Stimulated activated CD8-positive, alpha-beta memory T cell treated with anti-CD3 and anti-CD28 coated beads, Interleukin-7, amount 100 ng/mL, for 1 hour (primary cell): ENCODE data around the gene CDC14A.

Experiments used
- DNase-seq, 2 donors: peaks; one replicate each; pipeline ENCODE4 v3.0.0-alpha.2; 2020; ENCODE audit warnings: low read depth in 2 of 2

The CDC14A gene

DNA sequence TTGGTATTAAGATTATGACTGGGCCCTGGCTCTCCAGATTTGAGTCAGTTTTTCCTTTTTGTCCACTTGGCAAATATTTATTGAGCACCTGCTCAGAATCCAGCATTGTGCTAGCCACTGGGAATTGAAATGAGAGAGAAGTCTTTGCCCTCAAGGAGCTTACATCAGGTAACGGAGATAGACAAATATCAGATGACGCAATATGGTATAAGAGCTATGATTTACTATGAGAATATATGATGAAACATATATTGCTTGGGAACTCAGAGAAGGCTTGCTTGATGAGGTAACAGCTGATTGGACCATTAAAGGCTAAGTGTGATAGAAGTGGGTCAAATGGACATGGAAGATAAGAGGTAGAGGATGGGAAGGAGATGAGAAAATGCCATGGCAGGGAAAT is 144.6 kb downstream of the CDC14A start:
- no peak for DNase-seq

DNA sequence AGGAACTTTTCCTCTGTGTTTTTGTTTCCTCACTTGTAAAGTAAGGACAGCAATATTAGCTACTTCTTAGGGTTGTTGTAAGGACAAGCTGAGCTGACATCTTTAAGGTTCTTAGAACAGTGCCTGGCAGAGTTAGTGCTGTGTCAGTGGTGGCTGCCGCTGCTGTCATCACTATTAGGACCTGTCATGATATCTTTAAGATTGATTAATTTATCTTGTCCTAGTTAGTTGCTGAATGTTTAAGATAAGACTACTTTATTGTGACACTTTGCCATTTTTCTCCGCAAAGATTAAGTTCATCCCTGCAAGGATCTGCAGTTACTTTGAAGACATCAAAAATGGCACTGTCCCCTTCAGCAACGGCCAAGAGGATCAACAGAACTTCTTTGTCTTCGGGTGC is 145.5 kb downstream of the CDC14A start:
- DNase-seq = no peak

DNA sequence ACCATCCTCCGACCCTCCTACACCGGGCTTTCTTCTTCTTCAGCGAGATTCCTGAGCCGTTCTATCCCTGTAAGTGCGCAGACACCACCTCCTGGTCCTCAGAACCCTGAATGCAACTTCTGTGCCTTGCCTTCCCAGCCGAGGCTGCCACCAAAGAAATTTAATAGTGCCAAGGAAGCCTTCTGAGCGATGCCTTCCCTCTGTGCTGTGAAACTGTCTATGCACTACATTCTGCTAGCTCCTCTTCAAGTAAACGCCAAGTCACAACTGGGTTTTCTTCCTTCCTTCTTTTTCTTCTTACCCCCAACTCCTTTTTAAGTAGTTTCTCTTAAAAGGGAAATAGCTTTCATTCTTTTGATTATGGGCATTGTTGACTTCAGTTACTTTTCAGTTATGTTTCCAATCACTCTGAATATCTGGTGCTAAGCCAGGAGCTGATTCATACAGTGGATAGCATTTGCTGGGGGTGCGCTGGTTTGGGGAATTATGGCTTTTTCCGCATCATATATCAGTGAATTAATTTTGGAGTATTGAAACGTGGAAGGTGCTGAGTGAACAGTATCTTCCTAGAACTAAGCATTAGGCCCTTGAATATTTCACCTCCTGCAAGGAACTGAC is 147.0 kb downstream of the CDC14A start:
- DNase-seq = no peak

DNA sequence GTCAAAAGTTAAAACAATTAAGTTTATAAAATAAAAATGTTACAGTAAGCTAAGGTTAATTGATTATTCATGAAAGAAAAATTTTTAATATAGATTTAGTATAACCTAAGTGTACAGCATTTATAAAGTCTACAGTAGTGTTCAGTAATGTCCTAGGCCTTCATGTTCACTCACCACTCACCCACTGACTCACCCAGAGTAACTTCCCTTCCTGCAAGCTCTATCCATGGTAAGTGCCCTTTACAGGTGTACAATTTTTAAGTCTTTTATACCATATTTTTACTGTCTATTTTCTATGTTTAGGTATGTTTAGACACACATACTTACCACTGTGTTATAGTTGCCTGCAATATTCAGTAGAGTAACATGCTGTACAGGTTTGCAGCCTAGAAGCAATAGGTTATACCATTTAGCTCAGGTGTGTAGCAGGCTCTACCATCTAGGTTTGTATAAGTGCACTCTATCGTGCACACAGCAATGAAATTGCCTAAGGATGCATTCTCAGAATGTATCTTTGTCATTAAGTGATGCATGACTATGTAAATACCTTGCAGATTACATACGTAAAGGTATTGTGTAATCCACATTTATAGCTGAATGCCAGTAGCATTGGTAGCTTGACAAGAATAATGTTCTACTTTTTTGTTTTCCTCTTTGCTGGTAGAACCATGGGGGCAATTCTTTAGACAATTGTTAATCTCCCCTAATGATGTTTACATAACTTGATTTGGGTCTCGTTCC is 149.9 kb downstream of the CDC14A start:
- DNase-seq = no peak

DNA sequence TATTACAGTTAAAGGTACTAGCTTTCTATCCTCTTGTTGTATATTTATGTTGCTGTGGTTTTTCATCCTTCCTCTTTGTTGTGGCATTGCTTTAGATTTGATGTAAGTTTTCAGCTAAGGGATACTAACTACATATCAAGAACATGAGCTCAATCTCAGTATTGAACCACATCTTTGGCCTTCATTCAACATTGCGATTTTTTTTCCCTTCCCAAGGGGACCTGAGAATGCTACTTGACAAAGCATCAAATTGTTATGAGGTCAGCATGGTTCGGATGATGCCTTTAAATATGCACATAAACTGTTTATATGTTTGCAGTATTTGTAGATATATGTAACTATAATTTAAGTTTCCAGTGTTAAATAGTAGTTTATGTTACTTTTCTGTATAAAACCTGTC is 153.9 kb downstream of the CDC14A start:
- no peak for DNase-seq

DNA sequence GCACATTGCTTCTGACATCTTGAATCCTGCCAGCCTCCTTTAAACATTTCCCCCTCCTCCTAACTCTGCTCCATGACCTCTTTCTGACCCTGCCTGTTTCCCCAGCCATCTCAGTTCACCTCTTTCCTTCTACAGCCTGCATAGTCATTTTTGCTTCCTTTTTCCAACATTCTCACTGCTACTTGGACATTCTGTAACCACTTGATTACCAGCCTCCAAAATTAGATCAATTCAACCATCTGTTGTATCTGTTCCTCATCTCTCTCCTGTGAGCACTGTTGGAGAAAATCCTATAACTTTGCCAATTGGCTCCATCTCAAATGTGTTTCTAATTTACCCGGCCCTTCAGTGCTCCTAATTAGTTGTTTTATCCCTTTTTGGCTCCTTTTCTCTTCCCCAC is 158.1 kb downstream of the CDC14A start:
- DNase-seq = no peak

DNA sequence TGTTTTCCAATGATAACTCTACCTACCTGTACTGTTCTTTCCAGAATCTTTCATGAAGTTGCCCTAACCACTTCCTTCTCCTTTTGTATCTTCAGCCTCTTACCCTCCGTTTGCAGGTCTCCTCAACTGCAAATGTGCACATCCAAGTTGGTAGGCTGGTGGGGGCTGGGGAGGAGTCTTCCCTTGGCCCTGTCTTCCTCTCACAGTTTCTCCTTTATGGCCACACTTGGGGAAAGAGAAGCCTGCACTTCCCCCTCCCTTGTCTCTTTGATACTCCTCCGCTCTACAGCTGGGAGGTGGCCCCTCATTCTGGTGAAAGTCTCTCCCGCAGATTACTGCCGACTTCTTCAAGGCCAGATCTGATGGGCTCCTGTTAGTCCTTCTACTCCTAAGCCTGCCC is 158.8 kb downstream of the CDC14A start:
- DNase-seq = no peak

DNA sequence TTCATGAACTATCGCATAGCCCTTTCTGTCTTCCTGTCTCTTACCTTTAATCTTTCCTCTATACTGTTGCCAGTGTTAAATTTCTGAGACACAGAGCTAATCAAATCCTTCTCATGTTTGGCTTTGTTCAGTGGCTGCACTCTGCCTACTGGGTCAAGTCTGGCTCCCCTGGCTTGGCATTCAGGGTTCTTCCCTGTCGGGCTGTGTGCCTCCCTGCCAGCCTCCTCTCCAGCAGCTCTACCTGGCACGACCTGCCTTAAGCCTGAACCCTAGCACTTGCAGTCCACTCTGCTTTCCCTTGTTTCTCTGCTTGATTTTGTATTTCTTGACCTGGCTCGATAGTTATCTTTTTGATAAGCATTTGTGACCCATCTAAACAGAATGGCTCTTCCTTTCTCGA is 159.5 kb downstream of the CDC14A start:
- DNase-seq = no peak

DNA sequence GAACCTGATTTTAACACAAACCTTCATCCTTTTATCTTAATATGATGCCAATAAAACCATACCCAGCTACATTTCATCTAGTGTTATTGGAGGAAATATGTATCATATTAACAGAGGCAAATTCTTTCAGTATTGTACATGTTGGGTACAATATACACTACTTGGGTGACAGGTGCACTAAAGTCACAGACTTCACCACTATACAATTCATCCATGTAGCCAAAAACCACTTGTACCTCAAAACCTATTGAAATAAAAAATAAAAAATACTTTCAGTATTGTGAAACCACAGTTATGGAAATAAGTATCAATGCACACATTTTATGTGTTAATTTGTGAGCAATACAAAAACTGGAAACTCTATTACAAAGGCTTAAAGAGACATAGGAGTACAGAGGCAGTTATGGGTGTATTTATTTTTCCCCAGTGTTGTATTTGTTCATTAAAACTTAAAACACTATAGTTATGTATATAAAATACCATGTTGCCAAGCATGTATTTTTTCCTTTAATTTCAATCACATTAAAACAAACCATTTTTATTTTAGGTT is 160.6 kb downstream of the CDC14A start:
- no peak for DNase-seq

DNA sequence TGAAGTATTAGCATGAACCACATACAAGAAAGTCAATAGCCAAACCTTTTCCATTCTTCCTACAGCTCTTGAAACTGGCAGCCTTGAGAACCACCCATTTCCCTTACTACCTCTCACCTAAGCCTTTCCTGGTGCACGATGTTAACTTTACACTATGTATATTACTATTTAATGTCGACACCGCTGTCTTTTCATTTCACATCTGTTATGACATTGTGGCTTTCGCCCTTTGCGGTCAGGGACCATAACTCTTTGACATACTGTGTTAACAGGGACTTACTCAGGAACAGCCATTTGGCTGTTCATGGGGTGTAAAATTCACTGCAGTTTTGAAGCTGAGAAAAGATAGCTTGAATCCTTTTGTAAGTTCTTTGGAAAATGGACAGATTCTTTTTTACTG is 164.6 kb downstream of the CDC14A start:
- no peak for DNase-seq

DNA sequence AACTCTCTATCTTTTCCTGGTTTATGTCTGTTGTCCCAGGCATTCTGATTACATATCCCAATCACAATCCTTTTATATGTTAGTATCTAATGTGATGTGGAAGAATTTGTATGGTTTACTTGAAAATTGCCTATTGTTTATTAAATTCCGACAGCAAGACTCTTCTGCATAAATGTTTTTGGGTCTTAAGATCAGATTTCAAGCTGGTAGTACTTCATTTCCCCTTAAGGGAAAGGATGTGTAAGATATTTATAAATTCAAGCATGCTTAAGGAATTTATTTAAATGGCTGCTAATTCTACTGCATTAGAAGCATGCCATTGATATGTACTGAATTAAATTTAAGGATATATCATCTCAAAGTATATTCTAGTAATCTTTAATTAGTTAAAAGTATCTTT is 165.2 kb downstream of the CDC14A start:
- DNase-seq = no peak

DNA sequence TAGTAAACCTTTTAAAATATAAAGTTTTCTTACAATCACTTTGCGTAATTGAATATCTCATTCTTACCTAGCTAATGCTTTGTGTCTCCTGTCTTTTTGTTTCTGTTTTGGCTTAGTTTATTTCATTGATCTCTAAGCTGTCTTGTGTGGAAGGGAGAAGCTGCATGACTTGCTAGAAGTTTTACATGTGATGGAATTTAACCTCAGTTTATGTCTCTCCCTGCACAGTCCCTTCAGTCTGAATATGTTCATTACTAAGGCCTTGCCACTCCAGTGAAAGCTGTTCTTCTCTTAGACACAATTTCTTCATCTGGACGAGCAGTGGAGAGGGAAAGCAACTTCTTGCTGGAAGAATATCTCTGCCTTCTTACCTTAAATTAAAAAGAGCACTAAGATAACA is 165.7 kb downstream of the CDC14A start:
- DNase-seq = no peak

DNA sequence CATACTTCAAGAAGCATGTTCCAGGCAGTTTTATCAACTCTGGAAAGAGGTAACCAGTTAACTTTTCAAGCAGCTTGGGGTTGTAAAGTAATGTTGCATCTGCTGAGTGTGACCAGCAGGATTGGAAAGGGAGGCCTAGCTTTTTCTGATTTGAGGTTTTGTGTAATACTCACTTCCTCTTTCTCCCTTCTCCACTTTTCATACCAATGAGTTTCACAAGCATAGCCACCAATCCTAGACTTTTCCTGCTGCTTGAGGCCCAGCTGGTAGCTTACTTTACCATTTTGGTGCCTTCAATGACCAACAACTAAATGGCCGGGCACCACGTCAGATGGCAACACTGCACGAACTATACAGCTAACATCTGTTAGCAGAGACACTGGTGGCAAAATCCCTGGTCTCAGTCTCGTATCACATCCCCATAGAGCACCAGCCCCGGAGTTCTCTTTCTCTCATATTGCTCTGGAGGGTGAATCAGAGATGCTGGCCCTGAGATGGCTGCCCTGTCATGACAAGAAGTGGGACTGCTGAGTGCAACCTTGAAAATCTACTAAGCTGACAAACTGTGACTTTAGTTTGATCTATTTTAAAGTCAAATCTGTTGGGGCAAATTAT is 170.8 kb downstream of the CDC14A start:
- DNase-seq = no peak

DNA sequence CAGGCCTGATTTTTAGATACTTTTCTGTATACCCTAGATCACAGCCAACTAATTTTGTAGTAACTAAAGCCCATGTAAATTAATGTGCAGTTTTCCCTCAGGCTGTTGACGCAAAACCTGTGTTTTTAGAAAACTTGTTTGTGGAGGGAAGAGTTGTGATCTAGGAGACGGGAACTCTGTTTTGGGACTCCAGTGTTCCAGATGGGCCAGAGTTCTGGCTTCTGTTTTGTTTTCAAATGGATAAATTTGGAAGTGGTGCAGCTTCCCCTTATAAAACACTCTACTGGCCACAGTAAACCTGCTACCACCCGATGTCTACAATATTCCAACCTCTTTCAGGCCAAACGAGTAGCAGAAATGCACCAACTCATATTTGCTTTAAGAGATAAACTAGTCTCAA is 172.0 kb downstream of the CDC14A start:
- DNase-seq = no peak

DNA sequence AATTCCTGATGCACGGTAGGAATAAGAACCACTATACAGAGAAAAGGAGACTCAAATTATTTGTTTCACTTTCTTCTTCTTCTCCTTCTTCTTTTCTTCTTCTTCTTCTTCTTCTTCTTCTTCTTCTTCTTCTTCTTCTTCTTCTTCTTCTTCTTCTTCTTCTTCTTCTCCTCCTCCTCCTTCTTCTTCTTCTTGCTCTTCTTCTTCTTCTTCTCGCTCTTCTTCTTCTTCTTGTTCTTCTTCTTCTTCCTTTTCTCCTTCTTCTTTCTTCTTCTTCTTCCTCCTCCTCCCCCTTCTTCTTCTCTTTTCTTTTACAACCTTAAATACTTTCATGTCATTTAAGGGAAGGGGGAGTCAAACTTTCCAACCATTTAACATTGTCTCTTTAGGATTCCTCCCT is 174.6 kb downstream of the CDC14A start:
- no peak for DNase-seq

DNA sequence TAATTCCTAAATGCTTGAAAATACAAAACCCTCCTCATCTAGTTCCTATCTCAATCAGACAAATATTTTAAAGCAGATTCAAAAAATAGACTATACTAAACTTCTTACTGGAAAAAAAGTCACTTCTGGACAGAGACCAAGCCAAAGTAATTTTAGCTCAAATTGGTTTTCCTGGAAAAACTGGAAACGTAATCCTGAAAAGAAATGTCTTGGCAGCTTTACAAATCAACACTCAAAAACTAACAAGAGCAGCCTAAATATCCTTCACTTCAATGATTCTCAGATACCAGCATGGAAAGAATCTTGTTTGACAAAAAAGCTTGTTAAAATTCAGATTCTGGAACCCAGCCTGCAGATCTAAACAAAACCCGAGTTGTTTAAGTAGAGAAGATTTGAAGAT is 176.6 kb downstream of the CDC14A start:
- no peak for DNase-seq

DNA sequence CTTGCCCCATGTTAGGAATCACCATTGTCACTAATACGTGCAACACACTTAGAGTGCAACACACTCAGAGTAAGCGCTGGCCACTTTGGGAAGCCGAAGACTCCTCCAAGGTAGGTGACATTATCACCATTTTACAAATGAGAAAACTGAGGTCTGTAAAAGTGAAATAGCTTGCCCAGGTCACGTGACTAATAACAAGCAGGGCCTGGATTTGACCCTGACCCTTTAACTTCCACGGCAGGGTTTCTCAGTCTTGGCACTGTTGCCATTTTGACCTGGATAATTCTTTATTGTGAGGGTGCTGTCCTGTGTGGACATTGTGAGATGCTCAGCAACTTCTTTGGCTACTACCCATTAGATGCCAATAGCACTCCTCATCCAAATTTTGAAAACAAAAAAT is 177.8 kb downstream of the CDC14A start:
- no peak for DNase-seq

DNA sequence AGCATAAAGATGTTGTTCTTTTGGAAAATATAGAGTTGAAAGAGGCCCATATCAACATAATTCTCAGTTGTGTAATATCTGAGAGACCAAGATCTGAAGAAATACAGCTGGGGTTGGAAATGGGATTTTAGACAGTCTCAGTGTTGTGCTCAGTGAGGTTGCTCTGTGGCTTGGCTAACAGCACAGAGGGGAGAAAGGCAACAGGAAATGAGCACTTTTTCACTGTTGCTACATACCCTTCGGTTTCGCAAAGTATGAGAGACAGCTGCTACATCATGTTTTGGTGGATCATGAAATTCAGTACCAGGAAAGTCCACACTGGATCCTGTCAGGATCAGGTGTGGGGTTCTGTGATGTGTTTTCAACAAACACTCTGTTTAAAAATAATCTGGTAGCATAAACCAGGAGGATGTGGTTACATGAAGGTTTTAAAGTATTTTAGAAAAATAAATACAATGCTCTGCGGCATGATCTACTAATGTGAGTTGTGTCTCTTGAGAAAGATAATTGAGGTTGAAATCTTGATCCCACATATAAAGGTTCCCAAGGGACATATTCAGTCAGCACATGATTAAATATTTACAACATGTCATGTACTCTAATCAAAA is 178.7 kb downstream of the CDC14A start:
- no peak for DNase-seq

DNA sequence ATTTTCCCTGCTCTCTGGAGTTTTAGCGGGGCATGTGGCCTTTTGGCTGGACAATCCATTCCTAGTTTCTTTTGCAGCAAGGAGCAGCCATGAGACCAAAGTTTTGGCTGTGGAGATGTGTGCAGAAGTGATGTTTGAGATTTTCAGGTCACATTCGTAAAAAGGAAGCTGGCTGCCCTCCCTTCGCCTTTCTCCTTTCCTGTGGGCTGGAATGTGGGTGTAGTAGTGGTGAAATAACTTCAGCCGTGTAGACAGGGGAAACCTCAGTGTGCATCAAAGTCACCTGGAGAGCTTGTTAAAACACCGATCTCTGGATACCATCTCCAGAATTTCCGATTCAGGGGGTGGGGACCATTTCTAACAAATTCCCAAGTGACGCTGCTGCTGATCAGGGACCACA is 180.3 kb downstream of the CDC14A start:
- no peak for DNase-seq

DNA sequence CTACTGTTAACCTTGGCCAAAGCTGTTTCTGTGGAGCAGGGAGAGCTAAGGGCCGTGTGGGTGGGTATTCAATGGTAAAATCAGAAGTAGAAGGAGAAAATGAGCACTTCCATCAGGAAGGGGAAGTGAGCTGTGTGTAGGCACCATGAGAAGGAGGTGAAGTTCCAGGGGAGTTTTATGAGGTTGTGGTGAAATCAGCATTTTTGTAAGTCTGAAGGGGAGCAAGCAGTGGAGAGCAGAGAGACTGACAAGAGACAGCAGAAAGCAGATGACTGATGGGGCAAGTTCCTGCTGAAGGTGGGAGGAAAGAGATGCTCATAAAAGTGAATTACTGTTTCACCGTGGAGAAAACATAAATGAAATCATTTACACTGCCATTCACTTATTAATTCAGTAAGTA is 183.0 kb downstream of the CDC14A start:
- no peak for DNase-seq

DNA sequence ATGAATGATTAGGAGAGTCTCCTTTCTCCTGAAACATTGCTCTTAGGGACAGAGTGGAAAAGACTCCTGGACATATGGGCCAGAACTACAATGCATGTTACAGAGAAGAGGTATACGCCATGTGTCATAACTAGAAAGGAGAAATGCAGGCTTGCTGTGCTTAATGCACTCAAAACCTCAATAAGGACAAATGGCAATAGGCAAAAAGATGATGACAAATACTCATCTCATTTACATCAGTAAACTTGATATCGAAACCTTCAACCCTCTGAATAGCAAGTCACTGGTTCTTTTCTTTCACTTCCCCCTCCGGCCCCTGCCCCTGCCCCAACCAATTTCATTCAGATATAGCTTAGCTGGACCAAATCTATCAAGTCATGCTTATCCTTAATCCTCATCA is 183.7 kb downstream of the CDC14A start:
- DNase-seq = no peak

DNA sequence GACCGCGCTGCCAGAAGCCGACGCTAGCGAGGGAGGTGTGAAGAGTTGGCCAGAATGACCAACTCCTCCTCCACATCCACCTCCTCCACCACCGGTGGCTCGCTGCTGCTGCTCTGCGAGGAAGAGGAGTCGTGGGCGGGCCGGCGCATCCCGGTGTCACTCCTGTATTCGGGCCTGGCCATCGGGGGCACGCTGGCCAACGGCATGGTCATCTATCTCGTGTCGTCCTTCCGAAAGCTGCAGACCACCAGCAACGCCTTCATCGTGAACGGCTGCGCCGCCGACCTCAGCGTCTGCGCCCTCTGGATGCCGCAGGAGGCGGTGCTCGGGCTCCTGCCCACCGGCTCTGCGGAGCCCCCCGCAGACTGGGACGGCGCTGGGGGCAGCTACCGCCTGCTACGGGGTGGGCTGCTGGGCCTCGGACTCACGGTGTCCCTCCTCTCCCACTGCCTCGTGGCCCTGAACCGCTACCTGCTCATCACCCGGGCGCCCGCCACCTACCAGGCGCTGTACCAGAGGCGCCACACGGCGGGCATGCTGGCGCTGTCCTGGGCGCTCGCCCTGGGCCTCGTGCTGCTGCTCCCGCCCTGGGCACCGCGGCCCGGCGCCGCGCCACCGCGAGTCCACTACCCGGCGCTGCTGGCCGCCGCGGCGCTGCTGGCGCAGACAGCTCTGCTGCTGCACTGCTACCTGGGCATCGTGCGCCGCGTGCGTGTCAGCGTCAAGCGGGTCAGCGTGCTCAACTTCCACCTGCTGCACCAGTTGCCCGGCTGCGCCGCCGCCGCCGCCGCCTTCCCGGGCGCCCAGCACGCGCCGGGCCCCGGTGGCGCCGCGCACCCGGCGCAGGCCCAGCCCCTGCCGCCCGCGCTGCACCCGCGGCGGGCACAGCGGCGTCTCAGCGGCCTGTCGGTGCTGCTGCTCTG is 186.9 kb downstream of the CDC14A start:
- DNase-seq = no peak
